H9 (cell line): ENCODE results near the gene TBX19. TPM values are rescaled to one million over a fixed set of nuclear protein-coding genes. Genes with fewer than 3 reads are reported as not detected.

Experiments used
- DNase-seq: peaks from one replicate; pipeline ENCODE4 v3.0.0-alpha.2; 2017
- H2AFZ ChIP-seq: one replicate; pipeline ENCODE4 v1.6.1; 2013; ENCODE audit warnings: mild to moderate bottlenecking, low read length, control low read depth, moderate library complexity
- H2AK5ac ChIP-seq: 2 replicates; pipeline ENCODE4 v1.6.1; 2013; ENCODE audit warnings: low read length, control low read depth, mixed read lengths; ENCODE audit not compliant: insufficient read length
- H2BK120ac ChIP-seq: one replicate; pipeline ENCODE4 v1.6.1; 2013; ENCODE audit warnings: low read depth, mild to moderate bottlenecking, low read length, control low read depth, inconsistent platforms; ENCODE audit not compliant: poor library complexity, severe bottlenecking
- H2BK12ac ChIP-seq: 2 replicates; pipeline ENCODE4 v1.6.1; 2013; ENCODE audit warnings: low read length, control low read depth, mixed read lengths, low read depth; ENCODE audit not compliant: insufficient read length
- H2BK15ac ChIP-seq: 2 replicates; pipeline ENCODE4 v1.6.1; 2013; ENCODE audit warnings: low read depth, low read length, control low read depth
- H2BK20ac ChIP-seq: one replicate; pipeline ENCODE4 v1.6.1; 2013; ENCODE audit warnings: low read depth, mild to moderate bottlenecking, low read length, control low read depth, inconsistent platforms; ENCODE audit not compliant: poor library complexity, severe bottlenecking
- H2BK5ac ChIP-seq: 2 replicates; pipeline ENCODE4 v1.6.1; 2013; ENCODE audit warnings: low read length, control low read depth, mixed read lengths; ENCODE audit not compliant: insufficient read length
- H3K14ac ChIP-seq: 2 replicates; pipeline ENCODE4 v1.6.1; 2013; ENCODE audit warnings: low read length, control low read depth; ENCODE audit not compliant: insufficient read depth
- H3K18ac ChIP-seq: 2 replicates; pipeline ENCODE4 v1.6.1; 2013; ENCODE audit warnings: low read depth, mild to moderate bottlenecking, mixed read lengths, low read length, control low read depth; ENCODE audit not compliant: insufficient read length
- H3K23ac ChIP-seq: 2 replicates; pipeline ENCODE4 v1.6.1; 2013; ENCODE audit warnings: low read length, control low read depth, mixed read lengths, low read depth; ENCODE audit not compliant: insufficient read length
- H3K23me2 ChIP-seq: 2 replicates; pipeline ENCODE4 v1.6.1; 2013; ENCODE audit warnings: low read depth, mild to moderate bottlenecking, mixed read lengths, low read length, control low read depth; ENCODE audit not compliant: insufficient read length, poor library complexity, severe bottlenecking
- H3K27ac ChIP-seq: 2 replicates; pipeline ENCODE4 v1.5.1; 2013; ENCODE audit warnings: low read length, control low read depth, mixed read lengths, low read depth; ENCODE audit not compliant: insufficient read length
- H3K27me3 ChIP-seq: 2 replicates; pipeline ENCODE4 v1.6.1; 2013; ENCODE audit warnings: low read length, control low read depth, inconsistent platforms; ENCODE audit not compliant: insufficient read depth
- H3K4ac ChIP-seq: 2 replicates; pipeline ENCODE4 v1.6.1; 2013; ENCODE audit warnings: low read depth, mild to moderate bottlenecking, control low read depth, inconsistent platforms, low read length, moderate library complexity
- H3K4me1 ChIP-seq: 2 replicates; pipeline ENCODE4 v1.6.1; 2013; ENCODE audit warnings: low read length, control low read depth, inconsistent platforms; ENCODE audit not compliant: insufficient read depth
- H3K4me2 ChIP-seq: 2 replicates; pipeline ENCODE4 v1.6.1; 2013; ENCODE audit warnings: low read length, control low read depth, mixed read lengths; ENCODE audit not compliant: insufficient read length, insufficient read depth
- H3K56ac ChIP-seq: 2 replicates; pipeline ENCODE4 v1.6.1; 2013; ENCODE audit warnings: low read depth, mild to moderate bottlenecking, mixed read lengths, low read length, control low read depth; ENCODE audit not compliant: insufficient read length
- H3K79me1 ChIP-seq: 2 replicates; pipeline ENCODE4 v1.6.1; 2013; ENCODE audit warnings: low read depth, mild to moderate bottlenecking, moderate library complexity, low read length, control low read depth, inconsistent platforms; ENCODE audit not compliant: insufficient read depth, poor library complexity, severe bottlenecking
- H3K79me2 ChIP-seq: 2 replicates; pipeline ENCODE4 v1.6.1; 2013; ENCODE audit warnings: low read length, control low read depth, inconsistent platforms; ENCODE audit not compliant: insufficient read depth
- H3K9ac ChIP-seq: 2 replicates; pipeline ENCODE4 v1.6.1; 2013; ENCODE audit warnings: low read length, control low read depth, mixed read lengths; ENCODE audit not compliant: insufficient read length; ENCODE audit errors: extremely low read depth
- H3K9me3 ChIP-seq: one replicate; pipeline ENCODE4 v1.6.1; 2013; ENCODE audit warnings: low read depth, low read length, inconsistent platforms; ENCODE audit not compliant: control insufficient read depth
- H3T11ph ChIP-seq: one replicate; pipeline ENCODE4 v1.6.1; 2013; ENCODE audit warnings: mild to moderate bottlenecking, low read length, control low read depth, inconsistent platforms
- H4K20me1 ChIP-seq: one replicate; pipeline ENCODE4 v1.6.1; 2013; ENCODE audit not compliant: control insufficient read depth, insufficient read length, insufficient read depth
- H4K5ac ChIP-seq: 2 replicates; pipeline ENCODE4 v1.6.1; 2013; ENCODE audit warnings: low read depth, mild to moderate bottlenecking, mixed read lengths, low read length, control low read depth; ENCODE audit not compliant: insufficient read length
- H4K8ac ChIP-seq: replicated peaks from 2 replicates; pipeline ENCODE4 v1.6.1; 2013; ENCODE audit warnings: low read length, control low read depth, mixed read lengths, low read depth; ENCODE audit not compliant: insufficient read length
- H4K91ac ChIP-seq: 2 replicates; pipeline ENCODE4 v1.6.1; 2013; ENCODE audit warnings: low read depth, mild to moderate bottlenecking, moderate library complexity, mixed read lengths, low read length, control low read depth; ENCODE audit not compliant: insufficient read length
- H3K27ac Mint-ChIP-seq, 3 experiments: 2 replicates in 2 of 3; 3 replicates in 1 of 3; pipeline ENCODE4 v1.8.0; 2020 to 2021; ENCODE audit warnings: mixed read lengths in 3 of 3, mild to moderate bottlenecking in 1 of 3, moderate library complexity in 1 of 3
- H3K27me3 Mint-ChIP-seq: 2 replicates; pipeline ENCODE4 v1.8.0; 2021; ENCODE audit warnings: low read depth, mild to moderate bottlenecking, moderate library complexity, mixed read lengths
- H3K36me3 Mint-ChIP-seq, 3 experiments: 2 replicates in 2 of 3; 3 replicates in 1 of 3; pipeline ENCODE4 v1.8.0; 2020 to 2021; ENCODE audit warnings: low read depth in 3 of 3, mixed read lengths in 3 of 3; ENCODE audit not compliant: insufficient read depth in 1 of 3
- H3K4me1 Mint-ChIP-seq, 2 experiments: 2 replicates each; pipeline ENCODE4 v1.8.0; 2020; ENCODE audit warnings: mixed read lengths in 2 of 2
- H3K4me3 Mint-ChIP-seq, 2 experiments: 2 replicates in 1 of 2; 3 replicates in 1 of 2; pipeline ENCODE4 v1.8.0; 2020 to 2021; ENCODE audit warnings: mild to moderate bottlenecking in 2 of 2, mixed read lengths in 2 of 2, moderate library complexity in 1 of 2
- H3K9me3 Mint-ChIP-seq, 2 experiments: 2 replicates in 1 of 2; 3 replicates in 1 of 2; pipeline ENCODE4 v1.8.0; 2020; ENCODE audit warnings: mild to moderate bottlenecking in 2 of 2, mixed read lengths in 2 of 2, moderate library complexity in 1 of 2
- WGBS: extraction: QIAGEN DNeasy Blood & Tissue Kit; methylation state at CpG from one replicate; pipeline ENCODE4 v1.1.7; 2013; ENCODE audit warnings: missing lambda C conversion rate, low lambda C conversion rate, mixed read lengths; ENCODE audit not compliant: insufficient read length; ENCODE audit errors: extremely low coverage; 5-methylcytosine and 5-hydroxymethylcytosine counted together
- total RNA-seq: library from RNA; stranded (reverse); gene quantifications from 2 replicates; pipeline ENCODE4 v1.2.1, GENCODE V29; 2021
- TF ChIP-seq, protein P1 (sequence below): fragments of 200-600 bp; sonication (generic); conservative IDR thresholded peaks from 3 replicates; pipeline ENCODE4 v1.8.0; 2021; ENCODE audit warnings: antibody characterized with exemption, mild to moderate bottlenecking

The TBX19 gene
- total RNA-seq, 1 experiment from 2014 or later = 0.48 TPM

DNA sequence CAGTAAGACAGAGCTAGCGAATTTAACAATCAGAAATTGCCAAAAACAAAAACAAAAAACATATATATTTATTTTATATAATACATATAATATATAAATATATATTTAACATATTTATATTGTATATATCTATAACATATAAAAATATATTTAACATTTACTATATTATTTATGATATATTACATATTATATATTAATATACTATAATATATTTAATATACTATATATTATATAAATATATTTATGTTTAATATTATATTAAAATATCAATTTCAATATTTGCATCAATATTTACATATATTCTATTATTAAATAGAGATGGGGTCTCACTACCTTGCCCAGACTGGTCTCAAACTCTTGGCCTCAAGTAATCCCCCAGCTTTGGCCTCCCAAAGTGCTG is 50.9 kb downstream of the TBX19 start:
- no peaks in the 10 kb centered on the region; the same call in 1 of the 2 replicates for H3K4me1 ChIP-seq
- no peaks in the 10 kb centered on the region for H3K27me3 ChIP-seq
- no peak overlapping the region for H3K9ac ChIP-seq
- Mint-ChIP-seq H3K4me3 (no peak overlapping the region), H3K4me1 (peaks cover 18 to 22% of the 10 kb centered on the region in 2 experiments), H3K9me3 (peaks cover 0 to 3% of the 10 kb centered on the region in 2 experiments; a peak in 2 of 5 replicates), H3K27ac (no peak overlapping the region), H3K27me3 (no peaks in the 10 kb centered on the region), H3K36me3 (peaks cover 0 to under 1% (median 0%) of the 10 kb centered on the region in 3 experiments; a peak in 1 of 7 replicates)
- H2BK15ac ChIP-seq = no peak overlapping the region
- no peak overlapping the region for H2BK120ac ChIP-seq
- no peak overlapping the region for H4K5ac ChIP-seq
- H4K20me1 ChIP-seq = no peaks in the 10 kb centered on the region
- no peak overlapping the region for H3K27ac ChIP-seq
- no peaks in the 10 kb centered on the region for H3K9me3 ChIP-seq
- H3K23ac ChIP-seq = no peak overlapping the region
- H2BK20ac ChIP-seq = no peak overlapping the region
- no peak overlapping the region for H2AK5ac ChIP-seq
- no peak overlapping the region for H3K18ac ChIP-seq
- no peak for DNase-seq
- H3T11ph ChIP-seq = no peak overlapping the region
- H4K8ac ChIP-seq = no peak overlapping the region
- H3K56ac ChIP-seq = no peak overlapping the region
- no peaks in the 10 kb centered on the region for H3K23me2 ChIP-seq
- H2BK12ac ChIP-seq = no peak overlapping the region
- TF ChIP-seq, protein P1, sequence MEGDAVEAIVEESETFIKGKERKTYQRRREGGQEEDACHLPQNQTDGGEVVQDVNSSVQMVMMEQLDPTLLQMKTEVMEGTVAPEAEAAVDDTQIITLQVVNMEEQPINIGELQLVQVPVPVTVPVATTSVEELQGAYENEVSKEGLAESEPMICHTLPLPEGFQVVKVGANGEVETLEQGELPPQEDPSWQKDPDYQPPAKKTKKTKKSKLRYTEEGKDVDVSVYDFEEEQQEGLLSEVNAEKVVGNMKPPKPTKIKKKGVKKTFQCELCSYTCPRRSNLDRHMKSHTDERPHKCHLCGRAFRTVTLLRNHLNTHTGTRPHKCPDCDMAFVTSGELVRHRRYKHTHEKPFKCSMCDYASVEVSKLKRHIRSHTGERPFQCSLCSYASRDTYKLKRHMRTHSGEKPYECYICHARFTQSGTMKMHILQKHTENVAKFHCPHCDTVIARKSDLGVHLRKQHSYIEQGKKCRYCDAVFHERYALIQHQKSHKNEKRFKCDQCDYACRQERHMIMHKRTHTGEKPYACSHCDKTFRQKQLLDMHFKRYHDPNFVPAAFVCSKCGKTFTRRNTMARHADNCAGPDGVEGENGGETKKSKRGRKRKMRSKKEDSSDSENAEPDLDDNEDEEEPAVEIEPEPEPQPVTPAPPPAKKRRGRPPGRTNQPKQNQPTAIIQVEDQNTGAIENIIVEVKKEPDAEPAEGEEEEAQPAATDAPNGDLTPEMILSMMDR = no peak
- no peak overlapping the region for H2BK5ac ChIP-seq
- H3K4me2 ChIP-seq = no peak overlapping the region
- no peaks in the 10 kb centered on the region for H3K79me1 ChIP-seq
- WGBS = no CpG with 5 or more reads among the region's 1 CpG
- no peaks in the 10 kb centered on the region for H3K79me2 ChIP-seq
- H2AFZ ChIP-seq = no peak overlapping the region
- no peak overlapping the region for H3K14ac ChIP-seq
- no peak overlapping the region for H3K4ac ChIP-seq
- no peak overlapping the region for H4K91ac ChIP-seq
